ENCODE measurements around the gene OPCML.
"Not testable (repeated sequence)": the region's sequence is repeated elsewhere in the genome, so short reads cannot be mapped to it uniquely, and the experiment has no call there.

Gene OPCML

GRCh38 chr11:132373405-132374143 is 1158.7 kb downstream of the OPCML start:
- no peak for DNase-seq (ENCODE audit: low read depth, low spot score)

- not testable (repeated sequence) for DNase-seq (ENCODE audit: low read depth, low spot score)
Measured at GRCh38 chr11:132370114-132370513, 1162.2 kb downstream of the OPCML start.

GRCh38 chr11:132367293-132367692 is 1165.0 kb downstream of the OPCML start:
- no peak for DNase-seq (ENCODE audit: low read depth, low spot score)

- DNase-seq (ENCODE audit: low read depth, low spot score), result no peak
Measured at GRCh38 chr11:132365650-132366049, 1166.7 kb downstream of the OPCML start.

All from astrocyte of the hippocampus (primary cell).